ENCODE results near the gene LRRC28.

The LRRC28 gene

DNA sequence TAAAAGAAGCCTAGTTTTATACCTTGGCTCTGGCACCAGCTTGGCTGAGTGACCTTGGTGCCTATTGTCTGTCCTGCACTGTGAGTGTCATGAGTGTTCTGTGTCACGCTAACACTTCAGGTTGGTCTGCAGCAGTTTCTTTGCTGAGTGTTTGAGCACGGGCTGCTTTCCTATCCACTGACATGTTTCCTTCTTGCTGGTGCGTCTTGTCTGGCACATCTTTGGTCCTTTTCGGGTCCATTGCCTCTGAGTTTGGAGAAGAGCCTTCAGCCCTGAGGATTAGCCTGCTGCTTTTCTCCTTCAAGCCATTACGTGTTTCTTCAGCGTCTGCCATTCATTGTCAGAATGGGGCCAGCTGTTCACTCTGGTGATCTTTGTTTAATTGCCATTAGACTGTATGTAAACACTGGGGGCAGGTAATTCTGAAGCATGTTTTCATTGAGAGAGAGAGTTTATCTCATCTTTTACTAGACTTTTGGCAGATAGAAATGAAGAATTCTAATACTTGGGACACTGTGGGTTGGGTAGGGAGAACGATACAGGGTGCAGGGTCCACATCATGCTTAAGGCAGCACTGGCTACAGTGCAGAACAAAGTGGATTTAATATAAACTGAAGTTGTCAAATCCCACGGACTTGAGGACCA lies 55.5 kb downstream of the LRRC28 start:
- DNase-seq: no peak

DNA sequence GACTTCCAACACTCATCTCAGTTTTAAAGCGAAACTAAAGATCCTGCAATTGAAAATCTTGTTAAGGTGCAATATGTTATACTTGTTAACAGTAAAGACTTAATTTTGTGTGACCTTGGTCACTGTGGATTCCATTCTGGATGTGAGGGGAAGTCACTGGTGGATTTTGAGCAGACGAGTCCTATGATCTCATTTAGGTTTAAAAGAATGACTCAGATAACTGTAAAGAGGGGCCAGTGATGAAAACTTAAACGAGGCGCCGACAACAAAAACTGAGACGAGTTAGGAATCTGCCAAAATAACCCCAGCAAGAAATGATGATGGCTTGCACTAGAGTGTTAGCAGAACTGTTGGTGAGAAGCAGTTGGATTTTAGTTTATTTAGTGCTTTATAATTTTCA lies 56.5 kb downstream of the LRRC28 start:
- DNase-seq: peak; percentile 4

DNA sequence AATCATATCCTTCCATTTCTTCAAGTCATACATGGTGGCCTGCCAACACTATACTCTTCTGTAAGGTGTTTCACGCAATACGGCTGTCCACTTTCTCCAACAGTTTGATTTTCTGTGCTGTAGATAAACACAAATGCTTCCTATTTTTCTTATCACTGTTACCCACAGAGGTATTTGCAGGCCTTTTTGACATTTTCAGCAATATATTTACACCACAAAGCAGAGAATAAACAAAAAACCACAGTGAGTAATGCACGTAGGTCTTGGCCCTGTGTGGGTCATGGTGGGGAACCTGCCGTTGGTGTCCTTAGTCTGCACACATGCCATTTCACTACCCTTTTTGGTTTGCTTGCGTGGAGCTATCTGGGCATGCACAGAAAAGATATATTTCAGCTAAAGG lies 59.5 kb downstream of the LRRC28 start:
- DNase-seq: no peak

DNA sequence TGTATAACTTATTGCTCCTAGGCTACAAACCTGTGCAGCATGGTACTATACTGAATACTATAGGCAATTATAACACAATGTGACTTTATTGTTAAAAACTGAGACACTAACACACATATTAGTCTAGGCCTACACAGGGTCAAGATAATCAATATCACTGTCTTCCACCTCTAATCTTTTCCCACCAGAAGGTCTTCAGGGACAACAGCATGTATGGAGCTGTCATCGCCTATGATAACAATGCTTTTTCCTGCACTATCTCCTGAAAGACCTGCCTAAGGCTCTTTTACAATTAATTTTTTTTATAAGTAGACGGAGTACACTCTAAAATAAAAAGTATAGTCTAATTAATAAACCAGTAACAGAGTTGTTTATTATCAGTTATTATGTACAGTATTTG lies 60.9 kb downstream of the LRRC28 start:
- no peak for DNase-seq

DNA sequence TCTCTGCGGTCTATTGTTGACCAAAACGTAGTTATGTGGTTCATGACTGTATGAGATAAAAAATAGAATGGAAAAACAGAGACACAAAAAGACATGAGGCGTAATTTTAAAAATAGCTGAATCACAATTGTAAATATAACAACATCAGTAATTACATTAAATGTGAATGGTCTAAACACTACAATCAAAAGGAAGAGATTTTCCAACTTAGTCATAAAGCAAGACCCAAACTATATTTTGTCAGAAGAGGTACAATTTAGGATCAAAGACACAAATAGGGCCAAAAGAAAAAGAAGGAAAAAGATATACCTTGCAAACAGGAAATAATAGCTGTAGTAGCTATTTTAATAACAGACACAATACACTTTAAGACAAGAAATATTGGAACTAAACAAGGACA lies 61.5 kb downstream of the LRRC28 start:
- no peak for DNase-seq

DNA sequence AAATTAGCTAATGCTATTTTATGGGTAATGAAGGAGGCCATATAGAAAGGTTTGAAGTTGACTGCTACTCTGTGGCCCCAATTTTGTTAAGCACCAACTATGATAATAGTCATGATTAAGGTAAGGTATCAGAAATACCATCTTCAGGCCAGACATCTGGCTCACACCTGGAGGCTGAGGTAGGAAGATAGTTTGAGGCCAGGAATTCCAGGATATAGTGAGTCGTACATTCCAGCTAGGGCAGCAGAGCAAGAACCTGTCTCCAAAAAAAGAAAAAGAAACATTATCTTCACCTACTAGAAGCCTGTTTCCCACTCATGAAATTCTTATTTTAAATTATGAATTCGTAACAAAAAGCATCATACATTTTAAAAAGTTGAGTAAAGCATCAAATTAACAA lies 64.4 kb downstream of the LRRC28 start:
- DNase-seq: no peak

DNA sequence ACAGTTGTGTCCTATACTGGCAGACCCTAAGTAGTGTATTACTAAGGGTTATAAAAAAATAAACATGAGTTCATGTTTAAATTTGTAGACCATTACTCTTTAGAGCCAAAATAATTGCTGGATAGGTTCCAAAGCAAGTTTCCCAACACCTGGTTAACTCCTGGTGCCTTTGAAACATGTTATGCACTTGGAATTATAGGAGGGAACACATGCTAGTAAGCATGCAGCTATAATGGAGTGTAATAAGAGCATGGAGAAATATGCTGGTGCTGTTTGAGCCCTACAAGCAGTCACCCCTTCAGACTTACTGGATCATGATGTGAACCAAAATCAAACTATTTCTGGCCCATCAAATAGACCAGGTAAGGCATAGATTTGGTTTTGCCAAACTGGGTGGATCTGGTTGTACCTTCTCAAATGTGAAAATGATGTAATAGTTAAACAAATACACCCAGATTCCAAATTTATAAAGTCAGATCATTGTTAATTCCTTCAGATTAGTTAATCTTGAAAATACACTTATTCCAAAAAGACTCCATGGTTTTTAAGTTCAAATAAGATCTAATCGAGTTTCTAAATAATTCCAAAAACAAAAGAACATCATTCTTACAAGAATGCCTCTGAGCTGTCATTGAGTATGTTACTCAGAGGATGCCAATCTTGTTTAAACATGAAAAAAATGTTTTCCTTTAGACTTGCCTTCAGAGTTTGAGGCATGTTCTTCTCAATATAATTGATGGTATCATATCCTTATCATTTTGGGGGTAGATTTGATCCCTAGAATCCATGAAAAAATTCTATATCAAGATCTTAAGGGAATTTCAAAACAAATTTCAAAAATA lies 69.3 kb downstream of the LRRC28 start:
- no peak for DNase-seq

DNA sequence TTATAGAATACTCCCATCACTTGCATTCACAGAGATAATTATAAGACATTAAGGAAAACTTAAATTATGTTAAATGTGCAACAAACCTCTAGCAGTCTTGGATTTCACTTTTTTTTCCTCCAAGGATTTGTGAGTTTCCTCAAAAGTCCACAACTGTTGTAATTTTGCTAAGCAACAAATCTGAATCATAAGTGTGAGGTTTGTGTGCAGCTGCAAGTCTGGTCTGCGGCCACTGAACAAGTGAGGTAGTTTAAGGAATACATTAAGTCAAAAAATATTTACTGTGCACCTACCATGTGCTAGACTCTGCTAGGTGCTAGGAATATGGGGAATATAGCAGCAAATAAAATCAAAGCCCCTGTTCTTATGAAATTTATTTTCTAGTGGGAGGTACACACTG lies 70.2 kb downstream of the LRRC28 start:
- DNase-seq: no peak

DNA sequence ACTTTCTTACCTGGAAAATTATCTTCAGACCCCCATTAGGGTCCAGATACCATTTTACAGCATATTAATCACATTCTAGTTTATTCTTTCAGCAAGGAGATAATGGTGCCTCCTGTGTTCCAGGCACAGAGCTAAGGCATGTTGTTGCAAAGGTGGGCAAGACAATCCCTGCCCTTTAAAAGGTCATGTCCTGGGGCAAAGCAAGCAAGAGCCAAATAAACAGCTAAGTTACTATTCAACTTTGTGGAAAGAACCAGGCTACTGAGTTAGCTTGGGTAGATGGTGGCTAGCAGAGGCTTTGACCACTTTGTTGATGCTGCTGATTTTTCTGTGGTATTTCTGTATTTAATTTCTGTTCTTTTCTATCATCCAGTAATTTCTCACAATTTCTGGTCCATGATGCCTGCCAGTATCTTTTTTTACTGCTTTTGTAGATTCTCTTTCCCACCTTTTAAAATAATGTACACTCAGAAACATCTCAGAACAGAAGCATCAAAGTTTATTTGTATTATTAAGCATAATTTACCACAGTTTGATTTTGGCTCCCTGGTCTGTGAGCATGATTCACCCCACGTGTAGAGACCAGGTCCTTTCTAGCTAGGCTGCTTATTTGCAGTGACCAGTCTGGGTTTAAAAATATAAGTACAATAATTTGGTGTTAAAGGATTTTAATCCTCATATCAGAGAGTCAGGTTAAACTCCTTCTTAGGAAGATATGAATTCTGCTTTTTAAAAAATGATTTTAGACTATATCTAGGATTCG lies 71.5 kb downstream of the LRRC28 start:
- no peak for DNase-seq

DNA sequence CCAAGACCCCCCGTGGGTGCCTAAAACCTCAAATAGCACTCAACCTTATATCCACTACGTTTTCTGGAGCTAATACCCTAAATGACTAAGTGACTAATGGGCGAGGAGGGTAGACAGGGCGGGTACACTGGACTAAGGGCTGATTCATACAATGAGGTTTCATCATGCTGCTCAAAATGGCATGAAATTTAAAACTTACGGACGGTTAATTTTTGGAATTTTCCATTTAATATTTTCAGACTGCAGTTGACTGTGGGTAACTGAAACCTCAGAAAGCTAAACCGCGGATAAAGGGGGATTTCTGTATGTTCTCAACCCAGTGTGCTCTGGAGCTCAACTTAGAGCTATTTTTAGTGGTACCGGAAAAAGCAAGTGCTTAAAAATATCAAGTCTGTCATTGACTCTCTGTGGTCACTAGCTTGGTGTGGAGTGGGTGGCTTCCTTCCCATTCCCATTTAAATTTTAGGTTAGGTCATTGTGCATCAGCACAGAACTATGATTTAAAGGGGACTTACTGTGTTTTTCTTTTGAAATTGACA lies 72.9 kb downstream of the LRRC28 start:
- peak; percentile 58 for DNase-seq

DNA sequence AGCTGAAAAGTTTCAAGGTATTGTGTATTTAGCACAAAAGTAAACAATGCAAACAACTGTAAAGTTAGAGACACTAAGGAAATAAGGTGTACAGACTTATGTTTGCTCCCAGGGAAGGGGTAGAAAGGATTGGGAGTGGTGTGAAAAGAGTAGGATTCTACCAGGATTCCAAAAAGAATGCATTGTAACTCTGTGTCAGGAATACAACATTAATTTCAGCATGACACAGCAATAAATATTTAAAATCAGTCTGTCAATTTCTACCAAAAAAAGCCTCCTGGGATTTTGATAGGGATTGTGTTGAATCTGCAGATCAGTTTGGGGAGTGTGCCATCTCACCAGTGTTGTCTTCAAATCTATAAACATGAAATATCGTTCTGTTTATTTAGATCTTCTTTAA lies 73.4 kb downstream of the LRRC28 start:
- no peak for DNase-seq

DNA sequence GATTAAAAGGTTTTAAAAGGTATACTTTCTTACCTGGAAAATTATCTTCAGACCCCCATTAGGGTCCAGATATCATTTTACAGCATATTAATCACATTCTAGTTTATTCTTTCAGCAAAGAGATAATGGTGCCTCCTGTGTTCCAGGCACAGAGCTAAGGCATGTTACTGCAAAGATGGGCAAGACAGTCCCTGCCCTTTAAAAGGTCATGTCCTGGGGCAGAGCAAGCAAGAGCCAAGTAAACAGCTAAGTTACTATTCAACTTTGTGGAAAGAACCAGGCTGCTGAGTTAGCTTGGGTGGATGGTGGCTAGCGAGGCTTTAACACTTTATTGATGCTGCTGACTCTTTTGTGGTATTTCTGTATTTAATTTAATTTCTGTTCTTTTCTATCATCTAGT lies 75.0 kb downstream of the LRRC28 start:
- DNase-seq: no peak

DNA sequence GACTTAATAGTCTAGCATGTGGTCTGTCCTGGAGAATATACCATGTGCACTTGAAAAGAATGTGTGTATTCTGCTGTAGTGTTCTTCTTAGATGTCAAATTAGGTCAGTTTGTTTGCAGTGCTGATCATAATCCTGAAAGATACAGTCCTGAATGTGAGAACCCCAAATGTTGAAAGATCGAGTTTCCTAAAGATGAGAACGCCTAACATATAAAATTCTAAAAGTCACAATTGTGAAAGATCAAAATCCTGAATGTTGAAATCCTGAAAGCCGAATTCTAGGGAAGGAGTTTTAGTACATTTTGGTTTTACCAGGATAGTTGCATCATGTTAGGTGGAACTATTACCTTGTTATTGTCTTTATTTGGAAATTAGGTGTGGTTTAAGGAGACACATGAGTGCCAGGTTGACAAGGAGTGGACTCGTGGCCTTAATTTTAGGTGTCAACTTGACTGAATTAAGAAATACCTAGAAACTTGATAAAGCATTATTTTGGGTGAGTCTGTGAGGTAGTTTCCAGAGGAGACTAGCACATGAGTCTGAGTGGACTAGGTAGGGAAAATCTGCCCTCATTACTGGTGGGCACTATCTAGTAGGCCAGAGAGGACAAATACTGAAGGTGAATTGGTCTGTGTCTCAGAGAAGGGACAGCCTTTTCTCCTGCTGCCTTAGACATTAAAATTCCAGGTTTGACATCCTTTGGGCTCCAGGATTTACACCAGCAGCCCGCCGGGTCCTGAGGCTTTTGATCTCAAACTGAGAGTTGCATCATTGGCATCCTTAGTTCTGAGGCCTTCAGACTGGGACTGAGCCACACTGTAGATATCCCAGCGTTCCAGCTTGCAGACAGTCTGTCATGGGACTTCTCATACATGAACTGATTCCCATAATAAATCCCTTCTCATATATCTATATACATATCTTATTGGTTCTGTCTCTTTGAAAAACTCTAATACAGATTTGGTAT lies 77.1 kb downstream of the LRRC28 start:
- DNase-seq: no peak

DNA sequence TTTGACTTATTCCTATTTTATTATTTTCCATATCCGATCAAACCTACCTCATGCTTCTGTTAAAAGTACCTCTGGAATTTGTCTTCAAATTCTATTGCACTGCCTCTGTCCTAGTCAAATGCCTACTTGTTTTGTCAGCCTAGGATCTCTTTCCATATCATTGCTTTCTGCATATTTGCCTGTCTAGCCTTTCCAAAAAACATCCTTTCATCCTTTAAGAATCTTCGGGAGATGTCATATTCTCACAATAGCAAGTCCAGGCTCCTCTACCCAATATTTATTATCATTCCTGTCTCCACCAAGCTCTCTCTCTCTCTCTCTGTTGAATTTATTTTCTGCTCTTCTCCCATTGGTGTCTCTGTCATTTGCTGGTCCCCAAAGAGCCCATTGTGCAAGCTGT lies 80.1 kb downstream of the LRRC28 start:
- DNase-seq: no peak

DNA sequence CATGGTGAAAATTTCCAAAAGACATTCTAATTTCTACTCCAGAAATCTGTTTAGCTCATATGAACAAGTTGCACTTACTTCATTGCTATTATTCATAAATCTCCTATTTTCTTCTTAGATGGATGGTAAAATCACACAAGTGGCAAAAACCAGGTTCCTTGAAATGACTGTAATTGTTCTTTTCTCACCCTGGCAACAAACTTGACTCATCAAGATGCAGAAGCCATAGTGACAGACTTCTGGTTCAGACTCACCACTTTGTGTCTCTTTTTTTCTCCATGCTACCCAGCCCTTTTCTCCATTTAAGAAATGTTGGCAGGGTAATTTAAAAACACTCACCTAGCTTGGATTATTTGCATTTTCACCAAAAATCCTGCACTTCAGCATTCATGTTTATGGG lies 82.1 kb downstream of the LRRC28 start:
- DNase-seq: no peak

DNA sequence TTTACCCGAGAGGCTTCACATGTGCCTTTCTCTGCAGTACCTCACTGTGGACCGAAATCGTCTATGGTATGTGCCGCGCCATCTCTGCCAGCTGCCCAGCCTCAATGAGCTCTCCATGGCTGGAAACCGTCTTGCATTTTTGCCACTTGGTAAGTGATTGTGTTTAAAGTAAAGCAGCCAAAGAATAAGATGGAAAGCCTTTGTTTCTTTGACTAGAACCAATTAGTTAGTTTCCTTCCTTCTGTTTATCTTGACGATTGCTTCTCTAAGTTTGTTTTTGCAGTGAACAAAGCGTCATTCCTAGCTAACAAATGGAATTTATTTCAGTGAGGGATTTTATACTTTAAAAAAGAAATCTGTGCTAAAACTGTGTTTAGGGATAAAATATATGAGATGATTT lies 82.7 kb downstream of the LRRC28 start:
- no peak for DNase-seq

DNA sequence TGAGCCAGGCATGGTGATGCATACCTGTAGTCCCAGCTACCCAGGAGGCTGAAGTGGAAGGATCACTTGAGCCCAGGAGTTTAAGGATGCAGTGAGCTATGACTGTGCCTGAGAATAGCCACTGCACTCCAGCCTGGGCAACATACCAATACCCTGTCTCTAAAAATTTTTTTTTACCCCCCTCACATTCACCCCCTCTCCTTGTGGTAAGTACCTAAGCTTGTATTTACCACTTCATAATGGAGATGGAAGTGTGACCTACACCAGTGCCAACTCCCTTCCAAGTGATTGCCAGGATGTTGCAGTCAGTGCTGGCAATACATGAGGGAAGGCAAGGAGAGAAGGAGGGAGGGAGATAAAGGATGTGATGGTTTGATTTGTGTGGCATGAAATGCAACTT lies 84.2 kb downstream of the LRRC28 start:
- no peak for DNase-seq

DNA sequence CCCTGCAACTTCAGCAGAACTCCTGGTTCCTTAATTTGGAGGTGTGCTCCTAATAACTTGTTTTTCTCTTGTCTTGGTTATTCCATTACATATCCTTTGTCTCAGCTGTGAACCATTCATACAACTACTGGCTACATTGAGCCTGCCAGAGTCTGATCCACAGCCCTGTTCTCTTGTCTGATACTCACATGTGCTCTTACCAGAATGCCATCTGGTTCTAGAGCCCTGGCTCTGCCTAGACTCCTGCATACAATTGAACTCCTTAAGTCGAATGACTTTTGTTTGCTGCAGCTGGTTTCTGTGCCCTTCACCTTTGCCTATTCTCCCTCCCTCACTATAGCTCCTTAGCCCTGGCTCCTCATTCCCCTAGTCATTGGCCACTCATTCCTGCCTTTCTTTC lies 85.5 kb downstream of the LRRC28 start:
- no peak for DNase-seq

DNA sequence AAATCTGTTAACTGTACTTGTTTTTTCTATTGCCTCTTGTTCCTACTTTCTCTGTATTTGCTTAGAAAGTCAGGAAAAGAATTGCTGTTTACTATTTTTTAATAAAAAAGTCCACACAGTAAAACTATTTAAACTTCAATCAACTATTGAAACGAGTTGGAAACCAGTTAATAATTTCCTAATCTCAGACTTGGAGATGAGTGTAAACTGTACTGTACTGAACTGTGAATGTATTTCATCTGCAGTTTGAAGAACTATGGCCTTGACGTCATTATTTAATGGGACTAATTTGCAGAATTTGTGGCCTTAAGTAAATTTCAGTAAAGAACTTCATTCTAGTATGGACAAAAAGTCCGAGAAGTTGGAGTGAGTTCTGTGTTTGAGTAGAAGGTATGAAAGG lies 89.1 kb downstream of the LRRC28 start:
- DNase-seq: no peak

DNA sequence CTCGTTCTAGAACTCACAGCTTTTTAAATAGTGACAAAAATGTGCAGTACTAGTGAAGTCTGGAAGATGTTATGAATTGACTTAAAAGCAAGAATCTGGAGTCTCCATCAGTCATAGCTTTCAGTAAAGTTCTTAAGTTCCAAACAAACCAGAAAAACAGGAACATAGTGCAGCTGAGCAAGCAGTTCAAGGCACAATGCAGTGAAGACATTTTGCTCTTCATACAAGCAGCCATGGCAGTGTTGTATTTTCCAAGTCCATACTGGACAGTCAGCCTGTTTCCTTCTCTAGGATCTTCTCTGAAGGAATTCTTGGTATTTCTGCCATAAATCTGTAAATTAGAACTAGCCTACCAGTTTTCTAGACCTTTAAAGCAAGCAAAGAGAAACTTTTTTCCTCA lies 90.5 kb downstream of the LRRC28 start:
- peak; percentile 17 for DNase-seq

DNA sequence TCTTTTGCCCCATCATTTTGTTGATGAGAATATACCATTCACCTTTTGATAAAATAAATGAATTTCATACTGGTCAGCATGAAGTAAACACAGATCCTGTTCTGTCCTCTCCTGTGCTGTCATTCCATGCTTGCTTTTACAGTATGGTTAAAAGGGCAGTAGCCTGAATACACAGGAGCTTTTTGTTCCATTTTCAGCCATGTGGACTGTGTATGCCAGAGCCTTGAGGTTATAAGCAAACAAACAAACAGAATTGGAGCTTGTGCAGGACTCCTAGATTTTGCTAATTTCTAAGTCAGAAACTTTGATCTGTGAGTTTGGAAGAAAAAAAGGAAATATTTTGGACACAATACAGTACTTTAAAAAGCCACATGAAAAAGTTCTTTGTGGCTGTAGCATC lies 91.9 kb downstream of the LRRC28 start:
- no peak for DNase-seq

DNA sequence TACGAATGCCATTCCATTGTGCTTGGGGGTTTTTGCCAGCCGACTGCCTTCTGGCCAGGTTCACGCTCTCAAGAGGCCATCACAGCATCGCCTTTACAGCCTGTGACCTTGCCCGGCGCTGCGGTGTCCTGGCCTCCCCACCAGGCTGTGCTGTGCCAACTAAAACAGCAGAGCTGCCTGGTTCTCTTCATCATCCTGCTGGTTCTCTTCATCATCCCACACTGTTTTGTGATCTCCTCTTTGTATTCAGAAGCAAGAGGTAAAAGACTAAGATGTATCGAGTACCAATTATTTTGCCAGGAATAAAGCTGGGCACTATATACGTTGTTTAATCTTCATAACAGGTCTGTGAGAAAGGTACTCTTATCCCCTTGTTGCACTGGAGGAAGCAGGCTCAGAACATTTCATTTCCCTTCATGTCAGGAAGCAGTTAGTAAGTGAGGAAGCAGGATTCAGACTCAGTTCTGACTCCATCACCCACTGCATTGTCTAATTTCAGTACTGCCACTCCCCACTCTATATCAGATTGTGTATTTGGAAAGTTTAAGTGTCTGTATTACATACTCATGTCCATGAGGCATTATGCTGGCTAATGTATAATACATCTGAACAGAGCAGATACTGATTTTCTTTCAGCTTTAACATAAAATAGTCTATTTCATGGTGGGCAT lies 92.7 kb downstream of the LRRC28 start:
- DNase-seq: no peak

All from fibroblast of skin of abdomen (primary cell).